Measurements from ENCODE around the gene TMEM91. TPM values are rescaled to one million over a fixed set of nuclear protein-coding genes. Genes with fewer than 3 reads are reported as not detected.

Gene TMEM91
- total and polyA plus RNA-seq, 9 of the 15 experiments (the other 6 are each of a cell fraction or from before 2014, with no cell fraction given), result 1.2 to 5.2 (median 2.7) TPM

- TF ChIP-seq, protein P1, sequence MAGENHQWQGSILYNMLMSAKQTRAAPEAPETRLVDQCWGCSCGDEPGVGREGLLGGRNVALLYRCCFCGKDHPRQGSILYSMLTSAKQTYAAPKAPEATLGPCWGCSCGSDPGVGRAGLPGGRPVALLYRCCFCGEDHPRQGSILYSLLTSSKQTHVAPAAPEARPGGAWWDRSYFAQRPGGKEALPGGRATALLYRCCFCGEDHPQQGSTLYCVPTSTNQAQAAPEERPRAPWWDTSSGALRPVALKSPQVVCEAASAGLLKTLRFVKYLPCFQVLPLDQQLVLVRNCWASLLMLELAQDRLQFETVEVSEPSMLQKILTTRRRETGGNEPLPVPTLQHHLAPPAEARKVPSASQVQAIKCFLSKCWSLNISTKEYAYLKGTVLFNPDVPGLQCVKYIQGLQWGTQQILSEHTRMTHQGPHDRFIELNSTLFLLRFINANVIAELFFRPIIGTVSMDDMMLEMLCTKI (IDR thresholded peaks at IDR 0.05; ENCODE audit: partially characterized antibody), result no peak
- TF ChIP-seq NR4A1 (CRISPR knock-in tag; IDR thresholded peaks at IDR 0.05) (no peak), NR4A1 (tag; IDR thresholded peaks at IDR 0.05) (no peak), LARP7 (IDR thresholded peaks at IDR 0.05) (peak; percentile 91), CREB1 (IDR thresholded peaks at IDR 0.05) (no peak), CREB1 (CRISPR knock-in tag; IDR thresholded peaks at IDR 0.05) (no peak), ZNF644 (tag; IDR thresholded peaks at IDR 0.05; ENCODE audit: low read depth) (no peak), NFATC3 (IDR thresholded peaks at IDR 0.05) (no peak), RBM25 (IDR thresholded peaks at IDR 0.05; ENCODE audit: low read depth, low read length, severe bottlenecking) (no peak), ZNF212 (CRISPR knock-in tag; IDR thresholded peaks at IDR 0.05) (no peak), TAF1 (IDR thresholded peaks at IDR 0.05; ENCODE audit: control insufficient read depth, extremely low read depth, insufficient read depth, low read length, severe bottlenecking) (no peak), RBM39 (optimal IDR thresholded peaks at IDR 0.05; ENCODE audit: low read depth, low read length) (no peak), SRF (CRISPR knock-in tag; IDR thresholded peaks at IDR 0.05) (no peak), PHB2 (IDR thresholded peaks at IDR 0.05; ENCODE audit: low read depth) (0 out of 2 replicates have a peak, but pooled peaks have one; percentile 55), PYGO2 (tag; IDR thresholded peaks at IDR 0.05) (no peak), ESRRA (IDR thresholded peaks at IDR 0.05; ENCODE audit: borderline replicate concordance, low read depth) (peak; percentile 37; the same call in 1 of the 2 replicates), ETV5 (CRISPR knock-in tag; IDR thresholded peaks at IDR 0.05; ENCODE audit: low read depth) (no peak), ARID1B (IDR thresholded peaks at IDR 0.05) (peak; percentile 75), DMBX1 (CRISPR knock-in tag; IDR thresholded peaks at IDR 0.05; ENCODE audit: borderline replicate concordance) (no peak), SP1 (CRISPR knock-in tag; IDR thresholded peaks at IDR 0.05) (0 out of 2 replicates have a peak, but pooled peaks have one; percentile 47), FOXK2 (conservative IDR thresholded peaks at IDR 0.05 in 1 of 2, IDR thresholded peaks at IDR 0.05 in 1 of 2; ENCODE audit: low read depth in 2 of 2) (no peak), SIX5 (IDR thresholded peaks at IDR 0.05; ENCODE audit: borderline replicate concordance in 1 of 2, insufficient read depth in 1 of 2, low read depth in 1 of 2, low read length in 2 of 2) (no peak), ZNF217 (CRISPR knock-in tag; IDR thresholded peaks at IDR 0.05) (no peak)
- TF ChIP-seq, protein P2, sequence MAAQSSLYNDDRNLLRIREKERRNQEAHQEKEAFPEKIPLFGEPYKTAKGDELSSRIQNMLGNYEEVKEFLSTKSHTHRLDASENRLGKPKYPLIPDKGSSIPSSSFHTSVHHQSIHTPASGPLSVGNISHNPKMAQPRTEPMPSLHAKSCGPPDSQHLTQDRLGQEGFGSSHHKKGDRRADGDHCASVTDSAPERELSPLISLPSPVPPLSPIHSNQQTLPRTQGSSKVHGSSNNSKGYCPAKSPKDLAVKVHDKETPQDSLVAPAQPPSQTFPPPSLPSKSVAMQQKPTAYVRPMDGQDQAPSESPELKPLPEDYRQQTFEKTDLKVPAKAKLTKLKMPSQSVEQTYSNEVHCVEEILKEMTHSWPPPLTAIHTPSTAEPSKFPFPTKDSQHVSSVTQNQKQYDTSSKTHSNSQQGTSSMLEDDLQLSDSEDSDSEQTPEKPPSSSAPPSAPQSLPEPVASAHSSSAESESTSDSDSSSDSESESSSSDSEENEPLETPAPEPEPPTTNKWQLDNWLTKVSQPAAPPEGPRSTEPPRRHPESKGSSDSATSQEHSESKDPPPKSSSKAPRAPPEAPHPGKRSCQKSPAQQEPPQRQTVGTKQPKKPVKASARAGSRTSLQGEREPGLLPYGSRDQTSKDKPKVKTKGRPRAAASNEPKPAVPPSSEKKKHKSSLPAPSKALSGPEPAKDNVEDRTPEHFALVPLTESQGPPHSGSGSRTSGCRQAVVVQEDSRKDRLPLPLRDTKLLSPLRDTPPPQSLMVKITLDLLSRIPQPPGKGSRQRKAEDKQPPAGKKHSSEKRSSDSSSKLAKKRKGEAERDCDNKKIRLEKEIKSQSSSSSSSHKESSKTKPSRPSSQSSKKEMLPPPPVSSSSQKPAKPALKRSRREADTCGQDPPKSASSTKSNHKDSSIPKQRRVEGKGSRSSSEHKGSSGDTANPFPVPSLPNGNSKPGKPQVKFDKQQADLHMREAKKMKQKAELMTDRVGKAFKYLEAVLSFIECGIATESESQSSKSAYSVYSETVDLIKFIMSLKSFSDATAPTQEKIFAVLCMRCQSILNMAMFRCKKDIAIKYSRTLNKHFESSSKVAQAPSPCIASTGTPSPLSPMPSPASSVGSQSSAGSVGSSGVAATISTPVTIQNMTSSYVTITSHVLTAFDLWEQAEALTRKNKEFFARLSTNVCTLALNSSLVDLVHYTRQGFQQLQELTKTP (IDR thresholded peaks at IDR 0.05; ENCODE audit: low read depth in 1 of 2, partially characterized antibody in 2 of 2), result peak in 1 of 2 experiments; percentile 67
Observed at GRCh38 chr19:41427647-41428480, 51.5 kb downstream of the TMEM91 start (continued).

Measured in K562 (cell line).